ENCODE results near the gene GM2A.

Gene GM2A

DNA sequence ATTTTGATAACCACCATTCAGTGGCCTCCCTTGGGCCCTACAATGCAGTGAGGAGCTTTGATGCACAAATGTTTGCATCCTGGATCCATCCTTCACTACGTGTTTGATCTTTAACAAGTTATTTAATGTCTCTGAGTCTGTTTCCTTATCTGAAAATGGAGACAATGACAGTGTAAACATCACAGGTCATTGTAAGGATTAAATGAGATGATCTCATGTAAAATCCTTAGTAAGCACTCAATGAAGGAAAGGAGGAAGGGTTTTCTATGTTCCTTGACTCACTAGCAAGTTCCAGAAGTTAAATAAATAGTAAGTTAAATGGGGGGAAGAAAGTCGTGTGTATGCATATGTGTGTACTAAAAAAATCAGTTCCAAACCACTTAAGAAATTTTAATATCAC is 60.4 kb downstream of the GM2A start:
- TF ChIP-seq, protein P1, sequence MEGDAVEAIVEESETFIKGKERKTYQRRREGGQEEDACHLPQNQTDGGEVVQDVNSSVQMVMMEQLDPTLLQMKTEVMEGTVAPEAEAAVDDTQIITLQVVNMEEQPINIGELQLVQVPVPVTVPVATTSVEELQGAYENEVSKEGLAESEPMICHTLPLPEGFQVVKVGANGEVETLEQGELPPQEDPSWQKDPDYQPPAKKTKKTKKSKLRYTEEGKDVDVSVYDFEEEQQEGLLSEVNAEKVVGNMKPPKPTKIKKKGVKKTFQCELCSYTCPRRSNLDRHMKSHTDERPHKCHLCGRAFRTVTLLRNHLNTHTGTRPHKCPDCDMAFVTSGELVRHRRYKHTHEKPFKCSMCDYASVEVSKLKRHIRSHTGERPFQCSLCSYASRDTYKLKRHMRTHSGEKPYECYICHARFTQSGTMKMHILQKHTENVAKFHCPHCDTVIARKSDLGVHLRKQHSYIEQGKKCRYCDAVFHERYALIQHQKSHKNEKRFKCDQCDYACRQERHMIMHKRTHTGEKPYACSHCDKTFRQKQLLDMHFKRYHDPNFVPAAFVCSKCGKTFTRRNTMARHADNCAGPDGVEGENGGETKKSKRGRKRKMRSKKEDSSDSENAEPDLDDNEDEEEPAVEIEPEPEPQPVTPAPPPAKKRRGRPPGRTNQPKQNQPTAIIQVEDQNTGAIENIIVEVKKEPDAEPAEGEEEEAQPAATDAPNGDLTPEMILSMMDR (IDR thresholded peaks at IDR 0.05; ENCODE audit: insufficient read depth, low read length, poor library complexity, severe bottlenecking), result no peak
- no peak for DNase-seq (ENCODE audit: extremely low read depth, insufficient read length)
- Histone ChIP-seq H3K27me3 (replicated peaks; ENCODE audit: control insufficient read depth, insufficient read depth, low read length) (no peaks in the 10 kb centered on the region), H3K4me3 (replicated peaks; ENCODE audit: low read depth, low read length) (no peak overlapping the region), H3K36me3 (ENCODE audit: control insufficient read depth, insufficient read depth, low read length) (no peaks in the 10 kb centered on the region)

DNA sequence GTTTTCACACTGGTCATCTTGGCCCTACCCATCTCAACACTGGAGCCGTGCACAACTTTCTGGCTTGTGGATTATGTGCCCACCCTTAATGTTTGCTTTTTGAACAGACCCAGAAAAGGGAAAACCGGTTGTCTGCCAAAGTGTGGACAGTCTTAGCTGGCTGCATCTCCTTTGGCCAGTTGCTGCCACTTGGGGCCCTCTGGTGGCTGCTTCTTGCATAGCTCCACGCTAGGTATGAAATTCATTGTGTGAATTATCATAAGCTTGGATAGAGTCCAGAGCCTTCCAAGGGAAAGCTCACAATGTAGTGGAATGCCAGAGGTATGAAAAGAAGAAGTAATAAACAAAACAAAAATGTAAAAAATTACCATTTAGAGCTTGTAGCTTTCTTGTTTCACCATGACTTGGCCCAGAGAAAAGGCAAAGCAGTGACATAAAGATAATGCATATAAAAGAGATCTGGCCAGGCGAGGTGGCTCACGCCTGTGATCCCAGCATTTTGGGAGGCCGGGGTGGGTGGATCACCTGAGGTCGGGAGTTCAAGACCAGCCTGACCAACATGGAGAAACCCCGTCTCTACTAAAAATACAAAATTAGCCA is 63.1 kb downstream of the GM2A start:
- Histone ChIP-seq H3K27me3 (replicated peaks; ENCODE audit: control insufficient read depth, insufficient read depth, low read length) (no peaks in the 10 kb centered on the region), H3K36me3 (ENCODE audit: control insufficient read depth, insufficient read depth, low read length) (no peaks in the 10 kb centered on the region), H3K4me3 (replicated peaks; ENCODE audit: low read depth, low read length) (no peak overlapping the region)
- no peak for DNase-seq (ENCODE audit: extremely low read depth, insufficient read length)
- TF ChIP-seq, protein P1 (IDR thresholded peaks at IDR 0.05; ENCODE audit: insufficient read depth, low read length, poor library complexity, severe bottlenecking), result peak; percentile 95

GRCh38 chr5:151317871-151318270 is 64.9 kb downstream of the GM2A start:
- Histone ChIP-seq H3K27me3 (replicated peaks; ENCODE audit: control insufficient read depth, insufficient read depth, low read length) (no peaks in the 10 kb centered on the region), H3K36me3 (ENCODE audit: control insufficient read depth, insufficient read depth, low read length) (no peaks in the 10 kb centered on the region), H3K4me3 (replicated peaks; ENCODE audit: low read depth, low read length) (no peak overlapping the region)
- TF ChIP-seq, protein P1 (IDR thresholded peaks at IDR 0.05; ENCODE audit: insufficient read depth, low read length, poor library complexity, severe bottlenecking), result no peak
- DNase-seq (ENCODE audit: extremely low read depth, insufficient read length), result no peak

DNA sequence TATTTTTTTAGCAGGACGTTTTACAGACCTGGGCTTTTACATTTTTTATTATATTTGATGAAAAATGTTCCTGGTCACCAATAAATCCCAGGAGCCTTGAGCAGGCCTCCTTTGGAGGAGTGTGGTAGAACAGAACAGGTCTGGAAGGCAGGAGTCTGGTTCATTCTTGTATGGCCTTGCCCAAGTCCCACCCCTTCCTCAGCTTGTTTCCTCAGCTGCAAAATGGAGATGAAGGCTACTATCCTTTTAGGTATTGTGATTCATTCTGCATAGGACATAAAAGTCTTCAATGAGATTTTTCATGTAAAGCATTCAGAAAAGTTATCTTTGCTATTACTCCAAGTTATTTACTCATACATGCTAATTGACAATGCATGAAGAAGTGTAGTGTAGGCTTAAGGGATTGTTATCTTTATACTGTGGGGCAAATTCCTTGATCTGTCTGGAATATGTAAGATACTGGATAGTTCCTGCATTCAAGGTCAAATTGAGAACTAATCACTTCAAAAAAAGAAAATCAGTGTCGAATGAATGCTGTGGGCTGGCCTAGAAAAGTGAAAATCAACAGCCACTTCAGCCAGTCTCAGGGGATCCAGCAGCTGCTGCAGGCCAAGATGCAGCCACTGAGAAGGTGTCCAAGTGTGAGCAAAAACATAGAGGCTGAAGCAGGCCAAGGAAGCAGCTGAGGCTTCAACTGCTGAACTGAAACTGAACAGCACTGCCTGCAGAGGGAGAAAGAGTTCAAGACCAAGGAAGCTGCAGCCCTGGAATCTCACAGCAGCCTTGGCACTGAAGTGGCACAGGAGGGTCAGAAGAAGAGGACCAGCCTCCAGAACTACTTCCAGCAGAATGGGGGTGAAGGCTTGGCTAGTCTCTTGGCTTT is 66.1 kb downstream of the GM2A start:
- Histone ChIP-seq H3K4me3 (replicated peaks; ENCODE audit: low read depth, low read length) (no peak overlapping the region), H3K36me3 (ENCODE audit: control insufficient read depth, insufficient read depth, low read length) (no peaks in the 10 kb centered on the region)
- DNase-seq (ENCODE audit: extremely low read depth, insufficient read length), result no peak

More for the DNA sequence above, 66.1 kb downstream of the GM2A start:
- TF ChIP-seq, protein P1 (IDR thresholded peaks at IDR 0.05; ENCODE audit: insufficient read depth, low read length, poor library complexity, severe bottlenecking), result peak; percentile 29
- no peaks in the 10 kb centered on the region for H3K27me3 ChIP-seq (replicated peaks; ENCODE audit: control insufficient read depth, insufficient read depth, low read length)

Data from GM06990 (cell line).